DMS53 (cell line): ENCODE data around the gene PROM2.

Source experiments
- DNase-seq: peaks from one replicate; lab custom pipeline; 2025; lab: John Stamatoyannopoulos, UW

The PROM2 gene

DNA sequence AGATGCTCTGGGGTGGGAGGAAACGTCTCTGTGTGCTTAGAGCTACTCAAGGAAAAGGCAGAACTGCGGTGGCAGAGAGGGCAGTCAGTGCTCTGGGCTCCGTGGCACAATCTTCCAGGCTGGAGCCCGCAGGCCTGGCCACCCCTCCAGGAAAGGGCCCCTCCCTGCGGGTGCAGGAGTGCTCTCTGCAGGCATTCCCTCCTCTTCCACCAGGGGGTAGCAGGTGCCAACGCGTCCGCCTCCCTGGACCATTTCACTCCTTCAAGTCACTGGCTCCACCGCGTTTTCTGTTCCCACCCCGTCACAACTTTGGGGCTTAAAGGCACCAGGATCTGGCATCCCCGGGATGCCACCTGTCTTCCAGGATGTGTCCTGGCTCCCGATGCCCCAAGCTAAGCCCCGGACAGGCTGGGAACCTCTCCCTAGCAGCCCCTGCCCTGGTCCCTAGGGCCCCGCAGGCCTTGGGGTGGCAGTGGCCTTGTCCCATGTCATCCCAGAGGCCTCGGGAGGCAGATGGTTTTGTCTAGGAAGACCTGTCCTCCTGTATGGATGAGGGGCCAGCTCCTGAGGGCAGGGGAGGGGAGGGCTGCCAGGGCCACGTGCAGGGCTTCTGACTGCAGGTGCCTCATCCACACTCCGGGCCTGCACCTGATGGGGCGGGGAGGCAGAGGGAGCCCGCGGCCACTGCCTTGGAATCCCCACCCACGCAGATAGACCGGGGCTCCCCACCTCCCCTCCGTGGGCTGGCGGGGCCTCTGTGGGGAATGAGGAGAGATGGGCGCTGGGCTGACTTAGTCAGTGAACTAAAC, 49.3 kb downstream of the PROM2 start:
- DNase-seq = peak; percentile 82

DNA sequence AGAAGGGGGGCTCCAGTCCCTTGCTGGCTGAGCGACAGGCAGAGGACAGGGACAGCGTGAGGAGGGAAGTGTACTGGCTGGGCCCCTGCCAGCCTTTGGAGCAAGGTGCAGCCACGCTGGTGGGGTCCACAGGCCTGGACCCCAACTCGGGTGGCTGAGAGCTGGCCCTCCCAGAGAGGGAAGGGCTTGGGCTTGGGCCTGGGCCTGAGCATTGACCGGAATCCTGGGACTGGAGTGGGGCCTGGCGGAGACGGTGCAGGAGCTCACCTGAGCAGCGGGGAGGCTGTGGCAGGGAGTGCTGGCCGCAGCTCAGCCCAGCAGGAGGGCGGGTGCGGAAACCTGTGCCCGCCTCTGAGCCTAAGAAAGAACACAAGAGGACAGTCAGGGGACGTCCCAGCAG, 50.8 kb downstream of the PROM2 start:
- no peak for DNase-seq

DNA sequence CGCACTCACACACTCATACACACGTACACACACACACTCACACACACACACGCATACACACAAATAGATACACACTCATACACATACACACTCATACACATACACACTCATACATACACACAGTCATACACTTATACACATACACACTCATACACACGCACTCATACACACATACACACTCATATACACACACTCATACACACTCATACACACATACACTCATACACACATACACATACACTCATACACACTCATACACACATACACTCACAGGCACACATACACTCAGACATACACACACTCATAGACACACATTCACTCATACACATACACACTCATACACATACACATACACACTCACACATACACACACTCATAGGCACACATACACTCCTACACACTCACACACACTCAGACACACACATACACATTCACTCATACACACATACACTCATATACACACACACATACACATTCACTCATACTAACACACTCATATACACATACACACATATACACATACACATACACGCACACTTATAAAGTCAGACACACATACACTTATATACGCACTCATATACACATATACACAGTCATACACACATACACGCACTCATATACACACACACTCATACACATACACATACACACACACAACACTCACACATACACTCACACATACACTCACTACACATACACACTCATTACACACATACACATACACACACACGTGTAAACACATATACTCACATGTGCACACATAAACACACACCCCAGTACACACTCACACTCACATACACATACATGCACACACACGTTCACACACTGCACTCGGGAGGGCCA, 51.6 kb downstream of the PROM2 start:
- no peak for DNase-seq

DNA sequence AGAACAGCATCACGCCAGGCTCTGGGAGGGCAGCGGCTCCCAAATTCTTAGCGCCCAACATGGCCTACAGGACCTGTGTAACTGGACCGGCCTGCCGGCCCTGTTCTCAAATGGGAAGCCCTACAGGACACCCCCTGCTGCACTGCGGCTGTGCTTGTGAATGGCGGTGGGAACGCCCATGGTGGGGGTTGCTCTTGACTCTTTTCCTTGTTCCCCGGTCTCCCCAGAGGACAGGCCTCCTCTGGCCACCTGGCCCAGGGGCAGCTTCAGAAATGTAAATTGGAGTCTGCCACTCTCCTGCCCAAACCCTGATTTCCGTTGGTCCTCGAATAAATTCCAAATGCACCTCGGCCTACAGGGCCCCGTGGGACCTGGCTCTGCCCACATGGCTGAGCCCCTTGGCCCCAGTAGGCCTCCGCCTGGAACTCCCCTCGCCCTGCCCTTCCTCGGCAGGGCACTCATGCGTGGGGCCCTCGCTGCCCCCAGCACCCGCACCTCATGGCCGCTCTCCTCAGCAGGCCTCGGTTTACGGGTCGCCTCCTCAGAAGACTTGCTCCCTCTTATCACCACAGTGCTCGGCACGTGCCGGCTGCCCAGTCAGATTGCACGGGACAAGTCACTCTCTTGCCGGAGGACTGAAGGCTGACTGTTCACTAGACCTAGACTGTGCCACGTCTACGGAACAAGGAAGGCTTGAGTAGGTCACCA, 52.3 kb downstream of the PROM2 start:
- DNase-seq = no peak

DNA sequence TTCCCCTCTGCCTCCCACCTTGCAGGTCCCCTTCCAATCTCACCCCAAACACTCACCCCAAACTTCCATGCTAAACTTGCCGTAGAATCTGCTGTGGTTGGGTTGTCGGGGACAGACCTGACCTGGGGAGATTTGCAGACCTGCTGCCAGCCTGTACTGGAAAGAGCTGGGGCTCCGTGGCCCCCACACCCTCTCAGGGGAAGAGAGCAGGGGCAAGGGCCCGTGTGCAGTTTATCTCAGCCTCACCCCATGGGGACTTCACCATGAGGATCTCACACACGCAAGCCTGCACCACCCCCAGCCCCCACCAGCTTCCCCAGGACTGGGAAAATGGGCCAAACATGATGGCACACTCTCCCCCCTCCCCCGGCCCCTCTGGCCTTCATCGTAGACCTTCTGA, 53.6 kb downstream of the PROM2 start:
- DNase-seq = no peak

DNA sequence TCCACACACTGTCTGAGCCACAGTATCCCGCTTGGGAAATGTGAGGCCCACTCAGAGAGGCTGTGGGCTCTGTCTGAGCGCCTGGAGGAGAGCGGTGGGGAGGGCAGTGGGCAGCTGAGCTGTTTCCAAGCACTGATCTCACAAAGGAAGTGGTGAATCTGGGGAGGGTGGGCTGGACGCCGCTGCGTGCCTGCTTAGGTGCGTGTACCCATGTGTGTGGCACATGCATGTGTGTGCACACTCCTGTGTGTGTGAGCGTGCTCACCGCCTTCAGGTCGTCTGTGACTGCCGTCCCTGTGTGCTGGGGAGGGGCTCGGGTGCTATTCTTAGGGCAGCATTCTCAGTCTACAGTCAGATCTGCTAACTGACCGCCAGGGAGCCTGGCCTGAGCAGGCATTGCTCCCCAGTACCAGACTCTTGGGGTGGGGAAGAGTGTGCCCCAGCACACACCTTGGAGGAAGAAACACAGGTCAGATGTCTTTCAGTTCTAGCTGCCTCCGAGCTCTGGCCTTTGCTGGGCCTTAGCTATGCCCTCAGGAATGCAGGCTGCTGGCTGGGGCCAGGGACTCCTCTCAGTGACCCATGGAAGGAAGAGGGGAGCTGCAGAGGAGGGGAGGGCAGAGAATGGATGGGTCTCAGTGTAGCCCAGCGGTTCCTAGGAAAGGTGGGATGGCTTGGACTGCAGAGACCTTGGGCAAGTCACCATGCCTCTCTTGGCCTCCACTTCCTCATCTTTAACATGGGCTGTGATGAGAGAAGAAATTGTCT, 54.3 kb downstream of the PROM2 start:
- no peak for DNase-seq

DNA sequence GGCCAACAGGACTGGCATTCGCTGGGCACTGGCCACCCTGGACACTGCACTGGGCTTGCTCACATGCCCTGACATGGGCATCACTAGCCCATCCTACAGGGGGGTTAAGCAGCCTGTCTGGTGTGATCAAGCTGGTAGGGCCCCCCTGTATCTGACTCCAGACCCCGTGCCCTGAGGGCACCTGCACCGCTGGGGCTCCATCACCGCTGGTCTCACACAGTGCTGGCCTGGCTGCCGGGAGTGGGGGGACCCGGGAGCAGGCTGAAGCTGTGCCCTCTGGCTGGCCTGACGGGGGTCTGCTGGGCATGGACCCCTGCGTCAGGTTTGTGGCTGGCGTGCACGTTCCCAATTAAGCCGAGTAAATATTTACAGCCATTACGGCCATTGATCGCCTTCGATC, 55.2 kb downstream of the PROM2 start:
- no peak for DNase-seq

DNA sequence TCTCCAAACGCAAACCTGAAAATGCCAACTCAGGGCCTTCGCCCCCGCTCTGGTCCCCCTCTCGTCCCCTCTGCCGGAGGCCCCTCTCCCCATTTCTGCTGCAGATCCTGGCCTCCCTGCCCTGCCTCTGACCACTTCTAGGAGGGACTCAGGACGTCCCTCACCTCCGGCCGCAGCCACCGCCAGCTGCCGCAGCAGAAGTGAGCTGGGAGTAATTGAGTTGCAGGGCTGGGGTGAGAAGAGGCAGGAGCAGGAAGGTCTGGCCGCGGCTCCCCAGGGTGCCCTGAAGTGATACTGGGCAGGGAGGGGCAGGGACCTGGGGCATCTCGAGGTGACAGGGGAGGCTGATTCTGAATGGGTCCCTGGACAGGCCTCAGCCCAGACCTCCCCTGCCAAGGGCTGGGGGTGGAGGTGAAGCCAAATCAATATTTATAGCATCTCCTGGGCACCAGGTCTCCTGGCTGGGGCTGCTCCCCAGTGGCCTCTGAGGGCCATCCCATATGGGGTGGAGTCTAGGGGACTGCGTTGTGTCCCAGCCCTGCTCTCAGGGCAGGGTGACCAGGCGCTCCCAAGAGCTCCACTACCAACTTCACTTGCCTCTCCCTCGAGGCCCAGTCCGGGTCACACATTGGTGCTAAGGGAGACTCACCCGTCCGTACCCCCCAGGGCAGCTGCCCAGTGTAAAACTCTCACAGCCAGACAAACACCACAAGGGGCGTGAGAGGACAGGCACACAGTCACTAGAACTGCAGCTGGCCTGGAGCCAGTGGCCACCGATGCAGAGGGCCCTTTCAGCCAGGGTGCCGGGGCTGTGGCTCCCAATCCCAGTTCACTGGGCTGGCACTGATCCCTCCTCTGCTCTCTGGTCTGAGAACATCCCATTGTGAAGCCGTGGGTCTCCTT, 55.9 kb downstream of the PROM2 start:
- DNase-seq = no peak

DNA sequence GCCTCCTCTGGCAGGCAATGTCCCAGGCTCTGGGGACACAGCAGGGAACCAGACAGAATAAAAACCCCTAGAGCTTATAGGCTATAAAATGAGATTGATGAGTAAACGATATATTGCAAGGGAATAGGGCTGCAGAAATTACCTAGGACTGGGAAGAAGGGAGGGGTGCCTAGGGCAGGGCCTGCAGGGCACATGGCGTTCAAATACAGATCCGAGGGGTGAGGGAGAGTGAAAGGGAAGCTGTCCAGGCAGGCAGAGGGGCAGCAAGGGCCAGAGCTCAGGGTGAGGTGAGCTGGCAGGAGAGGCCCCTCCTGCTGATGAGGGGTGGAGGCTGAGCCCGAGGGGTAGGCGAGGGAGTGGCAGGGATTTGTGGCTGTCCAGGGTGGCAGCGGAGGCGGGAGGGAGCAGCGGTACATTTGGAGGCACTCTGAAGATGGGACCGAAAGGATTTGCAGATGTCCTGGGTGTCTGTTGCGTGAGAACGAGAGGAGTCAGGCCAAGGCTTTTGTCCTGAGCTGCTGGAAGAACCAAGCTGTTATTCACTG, 56.6 kb downstream of the PROM2 start:
- DNase-seq = no peak

DNA sequence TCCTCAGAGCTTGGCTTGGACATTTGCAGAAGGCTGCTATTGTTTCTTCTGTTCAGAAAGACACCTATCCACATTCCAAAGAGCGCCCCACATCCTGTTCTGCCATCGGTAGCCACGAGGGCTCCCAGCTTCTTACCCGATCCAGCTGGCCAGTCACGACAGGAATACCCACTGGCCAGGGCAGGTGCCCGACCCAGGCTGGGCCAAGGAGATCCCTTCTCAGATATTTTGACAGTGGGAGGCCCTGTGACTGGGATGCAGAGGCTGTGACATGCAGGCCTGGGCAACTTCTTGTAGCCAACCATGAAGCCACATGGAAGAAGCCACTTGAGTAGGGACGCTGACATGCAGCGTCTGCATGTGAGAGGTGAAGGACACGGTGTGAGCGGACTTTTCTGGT, 57.4 kb downstream of the PROM2 start:
- DNase-seq = no peak

DNA sequence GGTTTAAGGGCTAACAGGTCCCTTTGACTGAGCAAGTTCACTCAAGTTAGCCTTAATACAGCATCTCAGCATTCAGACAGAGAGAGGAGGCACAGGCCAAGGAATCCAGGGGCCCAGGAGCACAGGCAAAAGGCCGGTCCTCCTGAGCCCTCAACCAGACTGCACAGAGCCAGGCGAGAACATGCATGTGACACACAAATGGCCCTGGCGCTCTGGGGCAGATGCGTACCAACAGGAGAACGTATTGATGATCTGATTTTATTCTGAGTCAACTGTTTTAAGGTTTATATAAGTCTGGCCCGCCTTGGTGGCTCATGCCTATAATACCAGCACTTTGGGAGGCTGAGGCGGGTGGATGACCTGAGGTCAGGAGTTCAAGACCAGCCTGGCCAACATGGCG, 57.8 kb downstream of the PROM2 start:
- no peak for DNase-seq

DNA sequence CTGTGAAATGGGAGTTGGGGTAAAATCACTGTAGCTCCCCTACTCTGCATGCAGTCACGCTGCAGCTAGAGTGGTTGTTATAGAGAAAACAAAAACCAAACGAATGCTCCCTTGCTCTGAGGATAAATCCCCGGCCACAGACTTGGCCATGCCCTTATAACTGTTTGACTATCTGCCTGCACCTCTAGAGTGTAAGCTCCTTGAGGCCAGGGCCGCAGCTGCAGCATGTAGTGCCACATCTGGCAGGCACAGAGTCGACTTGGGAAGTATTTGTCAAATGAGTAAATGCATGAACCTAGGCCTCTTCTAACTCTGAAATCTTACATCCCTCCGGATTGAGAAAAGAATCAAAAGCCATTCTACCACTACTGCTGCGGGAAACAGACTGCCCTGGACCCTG, 58.8 kb downstream of the PROM2 start:
- DNase-seq = no peak

DNA sequence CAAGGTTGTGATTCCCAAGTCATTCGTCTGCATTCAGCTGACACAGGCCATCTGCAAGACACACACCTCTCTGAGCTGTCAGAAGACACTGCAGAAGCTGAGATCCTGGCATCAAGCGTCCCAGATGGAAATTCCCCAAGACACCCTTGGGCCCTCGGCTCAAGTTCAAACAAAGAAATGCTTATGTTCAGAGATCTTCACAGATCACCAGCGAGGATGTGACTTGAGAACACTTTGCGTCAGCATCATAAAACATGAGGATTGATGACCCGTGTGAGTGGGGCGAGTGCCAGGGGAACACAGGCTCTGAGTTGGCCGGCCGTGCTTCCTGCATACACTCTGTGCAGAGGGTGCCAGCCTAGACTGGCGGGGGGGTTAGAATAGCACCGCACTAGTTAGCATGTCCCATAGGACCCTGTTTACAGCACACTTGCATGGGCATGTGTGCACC, 59.7 kb downstream of the PROM2 start:
- peak; percentile 21 for DNase-seq

DNA sequence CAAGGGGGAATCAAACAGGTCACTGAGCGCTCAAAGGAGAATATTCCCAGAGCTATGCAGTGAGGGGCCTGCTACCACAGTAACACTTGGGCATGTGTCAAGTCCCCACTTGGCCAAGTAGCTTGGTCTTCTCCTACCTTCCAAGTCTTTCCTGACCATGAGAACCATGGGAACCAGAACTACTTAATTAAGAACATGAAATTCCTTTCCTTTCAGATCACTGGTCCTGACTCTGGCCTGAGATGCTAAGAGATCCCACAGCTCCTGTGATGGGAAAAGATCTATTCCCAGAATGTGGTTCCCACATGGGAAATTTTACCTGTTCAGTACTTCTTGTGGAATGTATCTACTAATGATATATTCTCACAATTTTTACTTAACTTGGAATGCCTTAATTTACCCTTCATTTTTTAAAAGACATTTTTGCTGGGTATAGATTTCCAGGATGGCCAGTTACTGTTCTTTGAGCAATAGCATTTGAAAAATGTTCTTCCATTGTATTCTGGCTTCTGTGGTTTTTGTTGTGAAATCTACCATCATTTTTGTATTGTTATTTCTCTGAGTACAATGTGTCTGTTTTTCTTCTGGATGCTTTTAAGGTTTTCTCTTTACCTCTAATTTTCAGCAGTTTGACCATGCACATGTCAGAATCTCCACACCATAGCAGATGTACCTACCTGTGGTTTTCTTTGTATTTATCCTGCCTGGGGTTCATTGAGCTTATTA, 60.8 kb downstream of the PROM2 start:
- no peak for DNase-seq

DNA sequence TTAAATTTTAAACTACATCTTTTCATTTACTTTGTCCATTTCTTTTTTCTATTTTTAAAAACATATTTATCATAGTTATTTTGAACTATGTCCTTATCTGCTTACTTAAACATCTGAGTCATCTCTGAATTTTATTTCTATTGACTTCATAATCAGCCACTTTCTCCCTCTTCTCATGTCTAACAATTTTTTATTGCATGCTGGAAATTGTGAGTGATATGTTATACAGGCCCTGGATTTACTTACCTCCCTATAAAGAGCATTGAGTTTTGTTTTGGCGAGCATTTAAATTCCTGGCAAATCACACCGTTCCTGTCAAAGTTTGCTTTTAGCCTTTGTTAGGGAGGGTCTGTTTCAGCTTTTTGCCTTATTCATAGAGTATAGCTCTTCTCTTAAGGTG, 62.2 kb downstream of the PROM2 start:
- DNase-seq = no peak

DNA sequence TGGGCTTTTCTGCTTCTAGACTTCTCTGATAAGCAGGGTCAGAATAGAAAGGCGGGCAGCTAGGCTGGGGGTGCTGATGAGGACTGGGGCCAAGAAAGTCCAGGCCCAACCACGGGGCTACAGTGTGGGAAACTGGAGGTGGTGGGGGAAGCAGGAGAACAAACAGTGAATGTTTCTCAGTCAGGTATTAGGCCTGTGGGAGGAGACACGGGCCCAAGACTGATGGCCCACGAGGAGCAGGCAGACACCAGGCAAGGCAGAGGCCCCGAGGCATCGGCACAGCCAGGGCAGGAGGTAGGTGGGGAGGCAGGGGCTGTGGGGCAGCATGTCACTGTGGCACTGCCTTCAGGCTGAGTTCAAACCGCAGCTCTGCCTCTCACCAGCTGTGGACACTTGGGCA, 63.6 kb downstream of the PROM2 start:
- no peak for DNase-seq
